SHP77 treated with DMSO at 0.1 percent for 48 hours (cell line): ENCODE measurements around the gene POLR3GL.
"Not testable (repeated sequence)": the region's sequence is repeated elsewhere in the genome, so short reads cannot be mapped to it uniquely, and the experiment has no call there.

Experiments
- DNase-seq: peaks from one replicate; lab custom pipeline; 2025; lab: John Stamatoyannopoulos, UW

POLR3GL gene

DNA sequence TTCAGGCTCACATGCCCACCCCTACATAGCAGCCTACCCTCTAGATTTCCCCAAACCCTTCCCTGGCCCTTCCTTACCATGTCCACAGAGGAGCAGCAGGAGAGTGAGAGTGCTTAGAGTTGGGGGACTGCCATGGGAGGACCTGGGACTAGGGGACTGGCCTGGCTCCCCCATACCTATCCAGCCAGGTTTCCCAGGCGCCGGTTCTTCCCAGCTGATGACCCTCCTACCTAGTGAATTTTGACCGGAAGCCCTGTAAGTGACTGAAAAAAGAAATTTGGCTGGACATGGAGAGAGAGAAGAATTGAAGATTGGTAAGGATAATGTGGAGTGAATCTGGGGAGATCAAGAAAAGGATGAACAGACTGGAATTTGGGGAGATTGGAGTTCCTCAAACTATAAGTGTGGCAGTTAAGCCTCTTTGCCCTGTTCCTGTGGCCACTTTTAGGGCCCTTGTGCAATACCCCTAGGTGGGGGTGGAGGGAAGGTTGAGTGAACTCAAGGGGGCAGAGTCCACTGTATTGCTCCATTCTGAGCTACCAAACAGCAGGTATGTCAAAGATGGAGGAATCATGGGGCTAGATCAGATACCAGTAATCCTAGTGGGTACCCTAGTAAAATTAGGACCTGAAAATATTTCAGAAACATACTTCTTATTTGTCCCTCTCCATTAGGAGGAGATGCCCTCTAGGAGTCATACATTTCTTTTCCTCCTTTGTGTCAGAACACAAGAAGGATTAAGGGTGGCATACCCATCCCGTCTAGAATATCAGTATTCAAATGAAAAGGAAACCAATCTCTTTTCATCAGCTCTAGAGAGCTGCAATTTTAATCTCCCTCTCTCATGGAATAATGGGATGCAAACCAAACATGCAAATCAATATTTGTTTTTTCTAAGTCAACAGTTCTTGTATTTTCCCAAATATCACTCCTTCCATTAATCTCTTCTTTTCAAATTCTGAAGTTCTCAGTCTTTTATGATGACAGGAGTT, 55.9 kb downstream of the POLR3GL start:
- no peak for DNase-seq

DNA sequence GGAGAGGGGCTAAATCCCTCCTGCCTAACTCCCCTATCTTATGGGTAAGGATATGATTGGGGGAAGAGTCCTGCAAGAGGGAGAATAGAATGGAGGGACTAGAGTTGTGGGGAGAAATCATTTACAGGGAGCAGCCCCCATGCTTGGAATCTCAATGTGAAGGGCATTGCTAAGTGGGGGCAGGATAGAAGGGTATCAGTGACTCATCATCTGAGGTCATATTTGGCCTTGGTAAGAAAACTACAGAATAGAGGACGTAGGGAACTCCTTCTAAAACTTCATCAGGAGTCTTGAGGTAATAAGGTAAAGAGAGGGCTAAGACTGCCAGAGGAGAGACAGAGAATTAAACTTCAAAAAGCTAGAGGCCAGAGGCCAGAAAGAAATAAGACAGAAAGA, 56.6 kb downstream of the POLR3GL start:
- DNase-seq = no peak

DNA sequence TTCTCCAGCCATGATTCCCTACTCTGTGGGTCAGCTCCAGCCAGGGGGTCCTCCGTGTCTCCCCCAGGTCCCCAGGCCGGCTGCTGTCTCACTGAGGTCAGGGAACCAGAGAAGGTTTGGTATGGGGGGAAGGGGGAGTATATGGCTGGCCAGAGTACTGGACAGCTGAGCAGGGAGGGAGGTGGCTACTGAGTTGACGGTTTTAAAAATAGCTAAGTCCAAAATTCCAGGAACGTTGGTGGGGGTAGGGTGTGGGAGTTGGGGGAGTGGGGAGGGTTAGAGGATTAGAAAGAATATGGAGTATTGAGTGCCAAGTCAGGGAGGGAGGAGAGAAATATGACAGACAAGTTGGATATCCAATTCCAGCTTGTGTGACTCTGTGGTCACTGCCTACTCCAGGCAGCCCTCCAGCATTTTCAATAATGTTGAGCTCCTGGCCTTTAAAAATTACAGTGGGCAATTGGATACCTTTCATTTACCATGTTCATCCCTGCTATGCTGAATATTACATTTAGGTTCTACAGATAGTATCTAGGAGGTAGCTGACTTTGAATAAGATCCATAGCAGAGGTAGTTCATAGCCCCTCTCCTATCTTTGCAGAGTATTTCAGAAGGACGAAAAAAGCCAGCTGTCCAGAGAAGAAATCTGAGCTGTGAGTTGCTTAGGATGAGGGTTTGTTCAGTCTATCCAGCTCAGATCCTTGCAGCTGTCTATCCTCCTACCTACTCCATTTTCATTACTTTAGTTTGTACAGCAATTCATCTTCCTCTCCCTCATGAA, 57.3 kb downstream of the POLR3GL start, which contains the start of gene HJV:
Gene HJV, minus strand, starts transcription at position 114 of the 781 bp plus-strand sequence. CDS start 1,504 bp downstream, outside the sequence.
- no peak for DNase-seq

GRCh38 chr1:146022403-146023127, 58.1 kb downstream of the POLR3GL start:
- no peak for DNase-seq

- not testable (repeated sequence) for DNase-seq
Observed at GRCh38 chr1:146025787-146026495, 61.5 kb downstream of the POLR3GL start.

- DNase-seq = not testable (repeated sequence)
Observed at GRCh38 chr1:146026650-146027049, 62.2 kb downstream of the POLR3GL start.
